ENCODE results near the gene CCDC63.

Gene CCDC63

DNA sequence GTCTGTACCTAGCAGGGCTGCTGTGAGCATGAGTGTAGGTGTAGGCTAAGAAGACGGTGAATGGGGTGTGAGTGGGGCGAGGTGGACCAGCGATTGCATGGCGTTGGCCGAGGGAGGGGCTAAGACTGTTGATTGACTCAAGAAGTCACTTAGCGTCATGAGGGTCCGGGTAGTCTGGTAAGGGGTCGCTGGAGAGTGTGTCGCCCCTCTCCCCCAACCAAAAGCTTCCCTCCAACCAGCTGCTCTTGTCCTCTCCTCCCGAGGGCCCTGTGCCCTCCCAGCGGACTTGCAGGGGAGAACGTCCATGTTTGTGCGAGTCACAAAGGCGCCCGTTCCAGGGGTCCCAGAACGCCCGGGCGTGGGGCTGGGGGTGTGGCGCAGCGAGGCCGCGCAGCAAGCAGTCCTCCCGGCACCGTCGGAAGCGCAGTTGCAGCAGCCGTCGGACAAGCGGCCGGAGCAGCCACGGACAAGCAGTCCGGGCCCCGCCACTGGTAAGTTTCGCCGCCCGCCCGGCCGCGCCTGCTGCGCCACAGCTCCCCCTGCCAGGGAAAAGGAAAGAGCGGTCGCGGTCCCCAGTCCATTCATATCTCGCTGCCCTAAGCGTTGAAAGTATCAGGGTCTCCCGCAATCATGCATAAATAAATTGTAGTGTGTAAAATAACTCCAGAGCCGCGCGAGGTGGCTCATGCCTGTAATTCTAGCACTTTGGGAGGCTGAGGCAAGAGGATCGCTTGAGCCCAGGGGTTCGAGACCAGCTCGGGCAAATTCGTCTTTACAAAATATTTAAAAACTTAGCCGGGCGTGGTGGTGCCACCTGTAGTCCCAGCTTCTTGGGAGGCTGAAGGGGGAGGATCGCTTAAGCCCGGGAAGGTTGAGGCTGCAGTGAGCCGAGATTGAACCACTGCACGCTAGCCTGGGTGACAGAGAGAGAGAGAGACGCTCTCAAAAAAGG lies at the start of gene CCDC63:
CCDC63 (plus strand) TSS at position 373 of the 952 bp plus-strand sequence. CDS start 5,968 bp downstream, outside the sequence.
- DNase-seq (ENCODE audit: low read depth, low spot score) = no peak
- no peak within 1 kb of the TSS for H3K27ac ChIP-seq

DNA sequence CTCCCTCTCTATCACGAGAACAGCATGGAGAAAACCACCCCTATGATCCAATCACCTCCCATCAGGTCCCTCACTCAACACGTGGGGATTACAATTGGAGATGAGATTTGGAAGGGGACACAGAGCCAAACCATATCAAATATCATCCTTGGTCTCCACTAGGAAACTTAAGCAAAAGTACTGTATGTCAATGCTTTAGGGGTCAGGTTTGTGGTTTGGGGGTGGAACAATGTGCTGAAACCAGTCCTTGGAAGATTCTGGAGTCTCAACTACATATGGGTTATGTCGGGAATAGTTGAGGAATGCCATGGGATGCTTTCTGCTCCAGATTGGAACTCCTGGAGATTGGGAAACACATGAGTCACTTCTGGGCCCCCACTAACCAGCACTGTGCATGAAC lies 48.3 kb upstream of the CCDC63 start:
- DNase-seq (ENCODE audit: low read depth, low spot score) = no peak
- no peak overlapping the region for H3K27ac ChIP-seq

DNA sequence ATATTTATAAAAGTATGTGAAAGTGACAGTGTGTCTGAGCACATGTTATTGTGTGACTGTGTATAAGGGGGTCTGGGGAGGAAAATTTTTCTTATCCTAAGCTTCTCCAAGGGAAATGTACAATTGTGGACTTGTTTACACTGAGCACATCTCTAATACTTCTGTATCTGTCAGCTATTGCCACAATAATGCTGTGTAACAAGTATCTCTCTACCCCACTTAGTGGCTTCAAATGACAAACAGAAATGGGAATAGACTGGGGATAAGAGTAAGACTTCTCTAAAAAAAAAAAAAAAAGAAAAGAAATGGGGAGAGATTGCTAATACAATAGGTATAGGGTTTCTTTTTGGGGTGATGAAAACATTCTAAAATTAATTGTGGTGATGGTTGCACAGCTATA lies 44.3 kb upstream of the CCDC63 start:
- H3K27ac ChIP-seq = no peak overlapping the region
- no peak for DNase-seq (ENCODE audit: low read depth, low spot score)

DNA sequence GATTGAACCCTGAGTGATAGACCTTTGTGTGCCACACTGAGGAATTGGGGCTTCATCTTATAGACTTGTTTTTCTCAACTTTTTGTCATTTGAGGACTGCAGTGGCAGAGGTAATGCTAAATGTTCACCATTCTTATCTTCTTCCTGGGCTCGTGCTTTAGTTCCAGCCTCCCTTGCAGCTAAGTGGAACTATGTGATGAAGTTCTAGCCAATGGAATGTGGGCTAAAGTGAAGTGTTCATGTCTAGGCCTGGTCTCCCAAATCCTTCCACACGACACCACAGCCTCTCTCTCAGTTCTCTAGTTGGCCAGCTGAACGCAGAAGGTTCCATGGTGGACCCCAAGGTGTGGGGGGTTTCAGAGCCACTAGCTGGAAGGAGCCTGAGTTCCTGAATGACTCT lies 42.4 kb upstream of the CCDC63 start:
- no peak overlapping the region for H3K27ac ChIP-seq
- DNase-seq (ENCODE audit: low read depth, low spot score) = no peak

DNA sequence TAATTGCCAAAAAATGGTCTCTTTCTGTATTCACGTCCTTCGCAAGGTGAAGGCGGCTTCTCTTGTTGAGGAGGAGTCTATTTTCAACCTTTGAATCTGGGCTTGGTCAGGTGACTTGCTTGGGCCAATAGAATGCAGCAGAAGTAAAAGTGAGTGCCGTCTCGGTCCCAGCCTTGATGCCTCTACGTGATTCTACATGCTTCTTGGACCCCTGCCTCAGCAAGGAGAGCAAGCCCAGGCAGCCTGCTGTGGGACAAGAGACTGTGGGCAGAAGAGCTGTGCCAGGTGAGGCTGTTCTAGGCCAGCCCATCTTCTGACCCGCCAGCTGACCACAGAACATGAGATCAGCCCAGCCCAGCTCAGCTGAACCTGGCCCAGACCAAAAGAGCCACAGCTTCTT lies 39.1 kb upstream of the CCDC63 start:
- H3K27ac ChIP-seq = peak overlapping the region; percentile 6
- no peak for DNase-seq (ENCODE audit: low read depth, low spot score)

DNA sequence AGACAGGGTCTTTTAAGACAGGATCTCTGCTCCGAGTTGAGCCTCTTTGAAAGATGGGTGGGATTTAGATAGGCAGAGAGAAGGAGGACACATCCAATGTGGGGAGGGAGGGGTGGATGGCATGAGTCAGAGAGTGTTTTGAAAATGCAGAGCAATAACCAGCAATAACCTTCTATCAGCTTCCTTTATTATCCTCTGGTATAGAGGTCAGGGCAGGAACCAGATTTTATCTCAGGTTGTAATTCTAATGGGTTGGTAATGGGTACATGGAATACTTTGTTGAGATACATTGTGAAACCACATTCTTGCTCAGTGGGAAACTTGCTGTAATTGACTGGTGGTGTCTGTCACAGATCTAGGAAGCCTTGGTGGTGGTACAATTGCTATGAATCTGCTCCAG lies 37.6 kb upstream of the CCDC63 start:
- H3K27ac ChIP-seq = no peak overlapping the region
- no peak for DNase-seq (ENCODE audit: low read depth, low spot score)

DNA sequence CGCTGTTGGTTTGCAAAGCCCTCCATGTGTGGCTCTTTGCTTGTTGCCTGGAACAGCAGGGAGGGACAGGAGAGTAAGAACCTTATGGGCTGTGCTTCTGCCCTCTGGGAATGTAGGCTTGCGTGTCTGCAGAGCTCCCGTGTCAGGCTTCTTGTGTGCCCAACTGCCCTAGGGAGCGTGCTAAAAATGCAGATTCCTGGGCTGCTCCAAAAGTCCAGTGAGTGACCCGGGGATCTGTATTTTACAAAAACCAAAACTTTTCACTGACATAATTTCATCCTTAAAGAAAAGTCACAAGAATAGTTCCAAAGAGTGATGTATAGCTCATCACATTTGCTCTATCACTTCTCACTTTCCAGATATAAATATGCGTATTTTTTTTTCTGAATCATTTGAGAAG lies 34.8 kb upstream of the CCDC63 start:
- DNase-seq (ENCODE audit: low read depth, low spot score) = no peak

DNA sequence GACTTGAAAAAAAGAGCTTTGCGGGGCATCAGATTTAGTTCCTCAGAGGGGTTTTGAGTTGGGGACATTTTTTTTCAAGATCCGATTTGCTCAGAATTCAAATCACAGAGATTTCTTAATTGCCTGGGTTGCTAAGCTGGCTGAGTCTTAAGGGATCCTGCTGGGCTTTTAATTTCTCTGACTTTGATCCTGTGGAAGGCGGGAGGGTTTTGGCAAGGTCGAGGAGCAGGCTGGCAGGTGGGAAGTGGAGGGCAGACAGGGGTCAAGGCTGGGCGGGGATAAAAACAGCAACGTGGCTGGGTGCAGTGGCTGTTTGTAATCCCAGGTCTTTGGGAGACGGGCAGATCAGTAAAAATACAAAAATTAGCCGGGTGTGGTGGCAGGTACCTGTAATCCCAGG lies 33.5 kb upstream of the CCDC63 start:
- no peak for DNase-seq (ENCODE audit: low read depth, low spot score)

More for the DNA sequence above, 34.8 kb upstream of the CCDC63 start:
- H3K27ac ChIP-seq = no peak overlapping the region

DNA sequence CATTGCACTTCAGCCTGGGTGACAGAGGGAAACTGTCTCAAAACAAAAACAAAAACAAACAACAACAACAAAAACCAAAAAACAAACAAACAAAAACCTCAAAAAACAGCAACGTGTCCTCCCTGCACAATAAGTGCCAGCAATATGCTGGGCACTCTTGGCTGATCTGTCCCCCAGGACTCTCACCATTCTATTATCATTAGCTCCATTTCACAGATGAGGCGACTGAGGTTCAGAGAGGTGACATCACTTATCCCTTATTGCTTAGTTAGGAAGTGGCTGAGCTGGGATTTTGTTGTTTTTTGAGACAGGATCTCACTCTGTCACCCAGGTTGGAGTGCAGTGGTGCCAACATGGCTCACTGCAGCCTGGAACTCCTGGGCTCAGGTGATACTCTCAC lies 33.0 kb upstream of the CCDC63 start:
- no peak for DNase-seq (ENCODE audit: low read depth, low spot score)
- no peak overlapping the region for H3K27ac ChIP-seq

More for the DNA sequence above, 33.5 kb upstream of the CCDC63 start:
- no peak overlapping the region for H3K27ac ChIP-seq

DNA sequence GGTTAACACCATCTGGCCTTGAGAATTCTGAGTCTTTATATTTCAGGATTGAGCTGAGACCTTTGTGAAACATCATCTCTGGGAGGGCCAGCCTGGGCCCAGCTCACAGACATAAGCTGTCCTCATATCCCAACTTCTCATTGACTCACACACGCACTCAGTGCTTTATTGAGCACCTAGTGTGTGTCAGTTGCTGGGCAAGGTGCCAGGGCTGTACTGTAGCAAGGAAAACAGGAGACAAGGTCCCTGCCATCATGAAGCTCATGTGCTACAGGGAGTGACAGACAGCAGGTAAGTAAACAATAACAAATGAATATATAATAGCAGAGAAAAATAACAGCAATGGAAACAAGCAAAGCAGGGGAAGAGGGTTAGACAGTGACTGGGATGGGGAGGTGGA lies 30.5 kb upstream of the CCDC63 start:
- H3K27ac ChIP-seq = no peak overlapping the region
- no peak for DNase-seq (ENCODE audit: low read depth, low spot score)

DNA sequence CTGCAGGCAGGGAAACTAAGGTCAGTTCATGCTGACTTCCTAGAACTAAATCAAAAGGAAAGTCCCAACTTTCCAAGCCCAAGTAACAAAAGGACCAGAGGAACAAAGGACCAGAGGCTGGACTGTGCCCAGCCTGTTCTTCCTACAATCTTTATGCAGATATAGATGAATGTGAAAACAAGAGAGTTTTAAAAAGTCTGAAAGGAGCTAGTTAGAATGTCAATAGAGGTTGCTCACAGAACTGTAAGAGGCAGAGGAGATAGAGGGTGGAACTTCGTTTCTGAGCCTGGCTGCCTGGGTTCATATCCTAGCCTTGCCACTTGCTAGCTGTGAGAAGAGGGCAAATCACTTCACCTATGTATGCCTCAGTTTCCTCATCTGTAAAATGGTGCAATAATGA lies 30.0 kb upstream of the CCDC63 start:
- H3K27ac ChIP-seq = no peak overlapping the region
- no peak for DNase-seq (ENCODE audit: low read depth, low spot score)

DNA sequence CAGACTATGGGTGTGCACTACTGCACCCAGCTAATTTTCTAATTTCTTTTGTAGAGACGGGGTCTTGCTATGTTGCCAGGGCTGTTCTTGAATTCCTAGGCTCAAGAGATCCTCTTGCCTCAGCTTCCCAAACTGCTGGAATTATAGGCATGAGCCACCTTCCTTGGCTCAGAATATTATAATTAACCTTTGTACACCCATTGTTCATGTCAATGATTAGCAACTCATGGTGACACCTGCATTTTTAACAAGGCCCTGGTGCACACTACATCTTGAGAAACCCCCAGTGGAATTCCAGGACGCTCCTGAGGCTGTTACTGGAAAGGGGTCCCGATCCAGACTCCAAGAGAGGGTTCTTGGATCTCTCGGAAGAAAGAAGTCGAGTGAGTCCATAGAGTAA lies 28.3 kb upstream of the CCDC63 start:
- H3K27ac ChIP-seq = no peak overlapping the region
- no peak for DNase-seq (ENCODE audit: low read depth, low spot score)

DNA sequence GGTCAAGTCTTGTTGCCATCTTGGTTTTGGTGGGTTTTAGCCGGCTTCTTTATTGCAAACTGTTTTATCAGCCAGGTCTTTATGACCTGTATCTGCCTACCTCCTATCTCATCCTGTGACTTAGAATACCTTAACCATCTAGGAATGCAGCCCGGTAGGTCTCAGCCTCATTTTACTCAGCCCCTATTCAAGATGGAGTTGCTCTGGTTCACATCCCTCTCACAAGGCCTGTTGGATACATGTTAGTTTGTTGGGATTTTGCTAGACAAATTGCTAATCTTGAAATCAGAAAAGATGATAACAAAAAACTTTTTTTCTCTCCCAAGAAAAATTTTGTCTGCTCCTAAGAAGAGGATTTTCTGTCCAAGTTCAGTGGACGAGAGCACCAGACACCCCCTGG lies 27.6 kb upstream of the CCDC63 start:
- H3K27ac ChIP-seq = no peak overlapping the region
- DNase-seq (ENCODE audit: low read depth, low spot score) = no peak

DNA sequence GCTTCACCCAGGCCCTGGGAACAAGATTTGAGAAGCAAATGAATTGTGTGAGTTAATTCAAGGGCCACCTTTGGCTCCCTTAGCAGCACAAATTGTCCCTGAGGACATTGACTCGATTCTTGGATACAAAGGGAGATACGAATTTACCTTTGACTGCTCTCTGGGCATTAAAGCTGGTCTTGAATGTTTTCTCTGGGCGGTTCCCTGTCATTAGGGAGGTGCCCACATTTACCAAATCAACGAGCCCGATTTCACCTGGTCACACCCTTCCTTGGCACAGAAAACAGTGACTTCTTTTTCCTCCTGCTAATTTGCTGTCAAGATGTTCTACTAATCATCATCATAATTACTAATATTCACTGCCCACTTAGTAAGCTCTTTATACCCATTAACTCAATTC lies 27.1 kb upstream of the CCDC63 start:
- no peak for DNase-seq (ENCODE audit: low read depth, low spot score)

DNA sequence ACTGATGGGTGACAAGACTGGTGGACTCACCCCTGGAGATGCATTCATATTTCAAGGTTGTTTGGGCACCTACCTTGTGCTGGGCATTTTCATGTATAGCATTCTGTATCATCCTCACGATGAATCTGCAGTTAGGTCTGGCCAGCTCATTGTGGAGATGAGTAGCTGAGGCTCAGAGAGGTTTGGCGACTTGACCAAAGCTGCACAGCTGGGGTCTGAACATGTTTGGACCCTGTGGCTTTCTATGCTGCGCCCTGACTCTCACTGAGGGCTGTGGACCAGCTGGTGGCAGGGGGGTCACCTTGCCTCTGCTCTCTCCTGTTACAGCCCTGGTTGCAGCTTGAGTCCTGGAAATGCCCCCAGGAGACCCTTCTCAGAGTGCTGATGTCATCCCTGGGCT lies 24.9 kb upstream of the CCDC63 start:
- DNase-seq (ENCODE audit: low read depth, low spot score) = no peak
- H3K27ac ChIP-seq = no peak overlapping the region

More for the DNA sequence above, 27.1 kb upstream of the CCDC63 start:
- H3K27ac ChIP-seq = no peak overlapping the region

DNA sequence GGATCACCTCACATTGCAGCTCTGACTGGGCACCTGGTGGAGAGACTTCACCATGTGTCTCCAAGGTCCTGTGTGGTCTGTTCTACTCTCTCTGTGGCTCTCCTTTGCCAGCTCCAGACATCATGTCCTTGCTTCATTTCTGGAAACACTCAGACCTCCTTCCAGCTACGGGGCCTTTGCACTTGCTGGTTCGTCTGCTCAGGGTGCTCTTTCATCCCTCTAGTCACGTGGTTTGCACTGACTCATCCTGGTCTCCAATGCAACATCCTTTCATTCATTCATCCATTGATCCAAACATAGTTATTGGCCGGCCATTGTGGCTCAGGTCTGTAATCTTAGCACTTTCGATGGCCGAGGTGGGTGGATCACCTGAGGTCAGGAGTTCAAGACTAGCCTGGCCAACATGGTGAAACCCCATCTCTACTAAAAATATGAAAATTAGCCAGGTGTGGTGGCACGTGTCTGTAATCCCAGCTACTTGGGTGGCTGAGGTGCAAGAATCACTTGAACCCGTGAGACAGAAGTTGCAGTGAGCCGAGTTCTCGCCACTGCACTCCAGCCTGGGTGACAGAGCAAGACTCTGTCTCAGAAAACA lies 23.9 kb upstream of the CCDC63 start:
- DNase-seq (ENCODE audit: low read depth, low spot score) = no peak

DNA sequence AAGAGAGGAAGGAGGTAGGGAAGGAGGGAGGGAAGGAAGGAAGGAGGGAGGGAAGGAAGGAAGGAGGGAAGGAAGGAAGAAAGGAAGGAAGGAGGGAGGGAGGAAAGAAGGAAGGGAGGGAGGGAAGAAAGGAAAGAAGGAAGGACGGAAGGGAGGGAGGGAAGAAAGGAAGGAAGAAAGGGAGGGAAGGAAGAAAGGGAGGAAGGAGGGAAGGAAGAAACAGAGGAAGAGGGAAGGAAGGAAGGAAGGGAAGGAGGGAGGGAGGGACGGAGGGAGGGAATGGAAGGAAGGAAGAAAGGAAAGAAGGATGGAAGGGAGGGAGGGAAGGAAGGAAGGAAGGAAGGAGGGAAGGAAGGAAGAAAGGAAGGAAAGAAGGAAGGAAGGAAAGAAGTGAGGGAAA lies 22.4 kb upstream of the CCDC63 start:
- no peak overlapping the region for H3K27ac ChIP-seq
- no peak for DNase-seq (ENCODE audit: low read depth, low spot score)

More for the DNA sequence above, 23.9 kb upstream of the CCDC63 start:
- no peak overlapping the region for H3K27ac ChIP-seq

DNA sequence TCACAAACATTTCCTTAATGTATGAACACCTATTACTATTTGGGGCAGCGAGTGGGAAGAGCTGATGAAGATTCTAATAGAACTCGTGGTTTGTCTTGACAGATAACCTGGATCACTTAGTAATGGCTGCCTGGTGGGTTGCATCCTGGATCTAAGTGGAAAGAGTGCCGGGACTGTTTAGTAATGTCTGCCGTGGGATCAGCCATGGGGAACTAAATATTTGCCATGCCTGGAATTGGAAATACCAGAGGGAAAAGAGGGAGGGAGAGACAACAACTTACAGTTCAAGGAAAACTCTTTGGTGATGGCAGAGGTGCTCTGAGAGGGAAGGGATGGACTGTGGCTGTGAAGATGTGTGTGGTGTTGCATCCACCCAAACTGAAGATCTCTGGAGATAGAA lies 21.3 kb upstream of the CCDC63 start:
- H3K27ac ChIP-seq = no peak overlapping the region
- DNase-seq (ENCODE audit: low read depth, low spot score) = no peak

DNA sequence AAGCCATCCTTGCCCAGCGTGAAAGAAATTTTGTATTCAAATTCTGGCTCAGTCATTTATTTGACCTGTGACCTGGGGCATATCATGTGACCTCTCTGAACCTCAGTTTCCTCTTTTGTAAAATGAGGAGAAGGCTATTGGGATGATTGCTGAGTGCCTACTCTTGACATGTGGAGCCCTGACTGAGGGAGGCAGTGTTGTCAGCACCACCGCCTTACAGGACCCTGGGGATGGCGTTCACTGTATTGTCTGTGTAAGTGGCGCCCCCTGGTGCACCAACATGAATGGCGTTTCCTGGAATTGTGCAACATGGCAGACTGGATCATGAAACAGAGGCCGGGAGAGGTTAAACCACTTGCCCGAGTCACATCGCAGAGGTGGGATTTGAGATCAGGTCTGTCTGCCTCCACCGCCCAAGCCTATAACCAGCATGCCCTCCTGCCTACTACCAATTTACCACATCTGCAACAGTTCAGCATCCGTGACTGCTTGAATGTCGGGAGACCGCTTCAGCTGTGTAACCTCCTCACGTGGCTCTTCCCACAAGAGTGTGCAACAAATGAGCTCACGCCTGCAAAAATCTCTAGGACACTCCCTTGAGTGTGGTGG lies 20.1 kb upstream of the CCDC63 start:
- peak; percentile 40 for DNase-seq (ENCODE audit: low read depth, low spot score)
- no peak overlapping the region for H3K27ac ChIP-seq

DNA sequence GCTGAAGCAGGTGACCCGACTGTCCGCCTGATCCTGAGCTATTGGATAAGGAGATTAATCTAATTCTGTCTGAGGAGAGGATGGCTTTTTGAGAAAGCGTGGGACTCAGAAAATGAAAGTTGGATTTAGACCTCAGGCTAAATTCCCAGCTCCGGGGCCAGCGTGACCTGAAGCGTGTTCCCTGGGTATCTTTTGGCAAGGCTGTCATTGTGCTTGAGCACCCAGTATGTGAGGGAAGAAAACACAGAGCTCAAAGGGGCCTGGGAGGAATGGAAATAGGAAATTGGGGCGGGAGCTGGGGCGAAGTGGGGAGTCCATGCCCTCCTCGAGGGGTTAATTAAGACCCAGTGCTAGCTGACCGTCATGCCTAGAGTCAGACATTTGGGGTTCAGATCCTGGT lies 17.5 kb upstream of the CCDC63 start:
- H3K27ac ChIP-seq = no peak overlapping the region
- no peak for DNase-seq (ENCODE audit: low read depth, low spot score)

DNA sequence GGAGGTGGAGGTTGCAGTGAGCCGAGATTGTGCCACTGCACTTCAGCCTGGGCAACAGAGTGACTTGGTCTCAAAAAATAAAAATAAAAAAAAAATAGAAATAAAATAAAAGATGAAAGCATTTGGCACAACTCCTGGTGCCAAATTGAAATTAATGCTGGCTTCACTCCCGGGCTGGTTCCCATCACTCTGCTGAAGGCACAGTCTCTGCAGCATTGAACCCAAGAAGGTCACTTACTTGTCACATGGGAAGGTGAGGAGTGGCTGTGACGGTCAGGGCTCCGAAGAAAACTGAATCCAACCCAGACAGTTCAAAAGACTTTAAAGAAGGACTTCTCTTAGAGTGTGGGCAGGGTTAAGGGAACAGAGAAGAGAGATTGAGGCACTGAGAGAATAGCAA lies 10.5 kb upstream of the CCDC63 start:
- DNase-seq (ENCODE audit: low read depth, low spot score) = no peak
- no peak overlapping the region for H3K27ac ChIP-seq

Measured in epithelial cell of prostate (primary cell).